Omental fat pad (tissue), 4 donors: Measurements from ENCODE around the gene MST1R. TPM values are rescaled to one million over a fixed set of nuclear protein-coding genes. Genes with fewer than 3 reads are reported as not detected.
A peak's percentile ranks its signal among the peaks of the same experiment; 100 is the strongest.

ENCODE experiments used
- ATAC-seq: fragments of 150-250 bp; one replicate; pipeline ENCODE4 v1.9.1; 2016; ENCODE audit warnings: mild to moderate bottlenecking, moderate library complexity; ENCODE audit not compliant: low FRiP score
- DNase-seq: peaks from one replicate; pipeline ENCODE4 v3.0.0-alpha.2; 2019; ENCODE audit warnings: low spot score
- total RNA-seq, 4 donors: library from RNA; depleted of rRNA; stranded (reverse); fragments of >200 nt; gene quantifications; one replicate each; pipeline ENCODE4 v1.1.0, GENCODE V29; 2016
- TF ChIP-seq, protein P1 (sequence below), 3 donors: fragments of 450-650 bp; IDR thresholded peaks; one replicate each; pipeline ENCODE4 v1.5.1; 2016 to 2017; ENCODE audit warnings: antibody characterized with exemption in 3 of 3, mild to moderate bottlenecking in 3 of 3, moderate library complexity in 2 of 3

The MST1R gene
- total RNA-seq, 4 donors from 2014 or later: 0.95 to 12.6 (median 5.6) TPM

DNA sequence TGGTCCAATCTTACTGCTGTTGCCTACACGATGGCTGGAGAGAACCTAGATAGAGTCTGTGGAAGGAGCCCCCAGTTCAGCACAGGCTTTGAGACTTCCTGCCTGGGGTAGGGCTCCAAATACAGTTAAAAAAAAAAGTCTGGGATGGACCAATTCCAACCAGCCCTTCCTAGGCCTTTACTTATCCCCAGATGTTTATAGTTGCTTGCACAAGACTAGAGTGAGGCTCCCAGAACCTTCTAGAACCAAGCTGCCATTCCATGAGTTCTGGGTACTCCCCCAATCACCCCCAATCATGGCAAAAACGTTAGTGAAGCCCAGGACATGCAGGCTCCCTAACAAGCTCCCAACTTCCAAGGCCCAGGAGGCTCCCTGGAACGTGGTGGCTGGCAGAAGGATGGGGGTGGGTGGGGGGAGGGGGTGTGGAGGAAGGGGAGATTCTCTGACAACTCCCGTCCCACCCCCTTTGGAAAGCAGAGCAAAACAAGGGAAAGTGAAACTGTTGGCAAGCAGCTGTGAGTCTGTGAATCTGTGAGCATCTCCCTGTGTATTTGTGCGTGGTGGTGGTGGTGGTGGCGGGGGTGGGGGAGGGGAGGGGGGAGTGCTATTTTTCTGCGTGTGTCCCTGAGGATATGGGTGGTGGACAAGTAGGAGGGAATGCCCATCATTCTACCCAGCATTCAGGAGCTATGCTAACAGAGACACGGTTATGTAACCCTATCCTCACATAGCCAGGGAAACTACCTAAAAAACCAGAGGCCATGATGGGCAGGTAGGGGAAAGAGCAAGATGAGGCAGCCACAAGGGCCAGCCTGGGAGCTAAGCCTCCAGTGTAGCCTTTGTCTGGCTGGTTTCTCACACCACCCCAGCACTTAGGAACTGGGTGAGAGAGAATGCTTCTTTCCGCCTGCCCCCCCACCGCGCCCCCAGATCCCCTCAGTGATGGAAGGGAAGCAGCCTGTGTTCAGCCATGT is 2.0 kb downstream of the MST1R start:
- no peak for DNase-seq
- TF ChIP-seq, protein P1, sequence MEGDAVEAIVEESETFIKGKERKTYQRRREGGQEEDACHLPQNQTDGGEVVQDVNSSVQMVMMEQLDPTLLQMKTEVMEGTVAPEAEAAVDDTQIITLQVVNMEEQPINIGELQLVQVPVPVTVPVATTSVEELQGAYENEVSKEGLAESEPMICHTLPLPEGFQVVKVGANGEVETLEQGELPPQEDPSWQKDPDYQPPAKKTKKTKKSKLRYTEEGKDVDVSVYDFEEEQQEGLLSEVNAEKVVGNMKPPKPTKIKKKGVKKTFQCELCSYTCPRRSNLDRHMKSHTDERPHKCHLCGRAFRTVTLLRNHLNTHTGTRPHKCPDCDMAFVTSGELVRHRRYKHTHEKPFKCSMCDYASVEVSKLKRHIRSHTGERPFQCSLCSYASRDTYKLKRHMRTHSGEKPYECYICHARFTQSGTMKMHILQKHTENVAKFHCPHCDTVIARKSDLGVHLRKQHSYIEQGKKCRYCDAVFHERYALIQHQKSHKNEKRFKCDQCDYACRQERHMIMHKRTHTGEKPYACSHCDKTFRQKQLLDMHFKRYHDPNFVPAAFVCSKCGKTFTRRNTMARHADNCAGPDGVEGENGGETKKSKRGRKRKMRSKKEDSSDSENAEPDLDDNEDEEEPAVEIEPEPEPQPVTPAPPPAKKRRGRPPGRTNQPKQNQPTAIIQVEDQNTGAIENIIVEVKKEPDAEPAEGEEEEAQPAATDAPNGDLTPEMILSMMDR (IDR thresholded peaks at IDR 0.05): no peak

DNA sequence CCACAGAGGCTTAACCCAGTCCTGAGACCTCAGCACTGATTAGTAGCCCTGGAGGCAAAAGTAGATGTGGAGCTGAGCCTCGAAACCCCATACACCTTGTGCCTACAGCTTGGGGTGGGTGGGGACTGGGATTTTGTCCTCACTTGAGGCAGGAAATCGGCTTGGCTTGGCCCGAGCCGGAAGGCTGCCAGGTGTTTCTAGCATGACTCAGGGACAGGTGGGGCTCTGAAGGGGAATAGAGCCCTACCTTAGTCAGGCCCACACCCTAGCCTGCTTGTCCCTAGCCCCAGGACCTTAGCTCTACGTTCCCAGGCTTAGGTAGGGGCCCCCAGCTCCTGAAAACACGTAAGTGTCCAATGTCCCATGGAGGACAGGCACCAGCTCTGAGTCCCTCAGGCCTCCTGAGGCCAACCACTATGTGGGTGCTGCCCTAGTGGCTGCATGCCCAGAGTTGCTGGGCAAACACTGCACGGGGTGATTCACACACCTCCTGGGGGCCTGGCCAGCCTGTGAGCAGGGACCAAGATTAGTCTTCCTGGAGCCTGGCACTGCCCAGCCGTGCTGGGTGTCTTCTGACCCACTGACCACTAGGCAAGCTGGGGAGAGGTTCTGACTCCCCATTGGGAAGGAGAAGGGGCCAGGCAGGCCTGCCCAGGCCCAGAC is 3.1 kb downstream of the MST1R start:
- TF ChIP-seq, protein P1 (IDR thresholded peaks at IDR 0.05): no peak
- ATAC-seq: peak; percentile 79
- DNase-seq: no peak

More for the DNA sequence above, 2.0 kb downstream of the MST1R start:
- no peak for ATAC-seq

DNA sequence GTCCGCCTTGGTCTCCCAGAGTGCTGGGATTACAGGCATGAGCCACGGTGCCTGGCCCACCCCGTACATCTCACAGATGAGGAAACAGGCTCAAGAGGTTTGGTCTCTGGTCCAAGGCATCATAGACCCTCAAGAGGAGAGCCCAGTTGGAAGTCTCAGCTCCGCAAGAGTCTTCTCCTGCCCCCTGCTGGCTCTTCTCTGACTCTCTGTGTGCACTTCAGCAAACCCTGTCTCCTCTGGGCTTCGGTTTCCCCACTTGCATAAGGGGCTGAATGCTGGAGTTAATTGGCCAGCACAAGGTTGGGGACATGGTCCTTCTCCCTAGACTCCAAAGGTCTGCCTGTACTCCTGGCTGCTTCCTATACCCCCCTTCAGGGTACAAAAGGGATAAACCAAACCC is 3.9 kb downstream of the MST1R start:
- DNase-seq: no peak
- ATAC-seq: no peak
- TF ChIP-seq, protein P1 (IDR thresholded peaks at IDR 0.05): no peak

DNA sequence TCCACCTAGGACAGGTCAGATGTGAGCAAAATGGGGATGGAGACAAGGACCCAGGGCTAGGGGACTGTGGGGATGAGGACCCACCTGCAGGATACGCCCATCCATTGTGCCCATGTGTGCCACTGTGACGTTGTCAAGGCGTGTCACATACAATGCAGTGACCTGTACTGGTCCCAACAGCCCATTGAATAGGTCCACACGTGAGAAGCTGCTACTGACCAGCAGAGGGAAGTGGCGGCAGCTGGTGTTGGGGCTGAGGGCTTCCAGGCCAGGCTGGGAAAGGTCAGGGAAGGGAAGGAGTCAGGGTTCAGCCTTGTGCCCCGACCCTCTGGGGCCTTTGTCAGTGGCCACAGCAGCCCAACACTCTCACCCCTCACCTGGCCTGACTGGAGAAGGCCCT is 4.7 kb downstream of the MST1R start:
- DNase-seq: no peak
- ATAC-seq: no peak
- TF ChIP-seq, protein P1 (IDR thresholded peaks at IDR 0.05): no peak

DNA sequence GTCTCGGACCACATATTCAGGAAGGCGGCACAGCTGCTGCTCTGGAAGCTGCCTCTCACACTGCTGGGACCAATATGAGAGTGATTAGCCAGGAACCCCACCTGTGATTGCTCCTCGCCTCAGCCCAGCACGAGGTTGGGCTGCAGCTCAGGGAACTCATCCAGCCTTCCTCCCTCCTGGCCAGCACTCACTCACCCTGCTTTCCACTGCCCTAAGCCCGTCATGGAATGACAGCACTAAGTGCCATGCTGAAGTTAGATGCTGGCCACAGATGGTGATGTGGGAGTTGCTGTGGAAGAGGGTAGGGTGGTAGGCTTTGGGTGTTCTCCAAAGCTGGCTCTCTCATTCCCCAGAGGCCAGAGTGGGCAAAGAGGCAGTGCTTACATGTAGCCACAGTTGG is 7.3 kb downstream of the MST1R start:
- ATAC-seq: no peak
- no peak for DNase-seq

DNA sequence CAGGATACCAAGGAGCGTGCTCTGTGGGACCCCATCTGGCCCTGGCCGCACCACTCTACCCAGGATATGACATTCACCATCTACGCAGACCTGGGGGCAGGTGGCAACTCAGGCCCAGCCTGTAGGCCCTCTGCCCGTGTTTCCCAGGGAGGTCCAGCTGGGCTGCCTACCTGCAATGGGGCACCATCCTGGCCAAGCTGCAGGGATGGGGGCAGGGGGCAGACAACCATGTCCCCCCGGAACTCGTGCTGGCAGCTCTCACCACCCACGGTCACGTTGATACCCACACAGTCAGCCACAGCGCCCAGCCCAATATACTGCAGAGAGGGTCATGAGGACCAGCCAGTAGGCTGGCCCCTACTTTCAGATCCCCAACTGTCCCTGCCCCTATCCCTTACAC is 7.9 kb downstream of the MST1R start:
- ATAC-seq (no peak), DNase-seq (no peak)
- TF ChIP-seq, protein P1 (IDR thresholded peaks at IDR 0.05): no peak

More for the DNA sequence above, 7.3 kb downstream of the MST1R start:
- TF ChIP-seq, protein P1 (IDR thresholded peaks at IDR 0.05): no peak
